ENCODE data around the gene PPFIBP1.

The PPFIBP1 gene

DNA sequence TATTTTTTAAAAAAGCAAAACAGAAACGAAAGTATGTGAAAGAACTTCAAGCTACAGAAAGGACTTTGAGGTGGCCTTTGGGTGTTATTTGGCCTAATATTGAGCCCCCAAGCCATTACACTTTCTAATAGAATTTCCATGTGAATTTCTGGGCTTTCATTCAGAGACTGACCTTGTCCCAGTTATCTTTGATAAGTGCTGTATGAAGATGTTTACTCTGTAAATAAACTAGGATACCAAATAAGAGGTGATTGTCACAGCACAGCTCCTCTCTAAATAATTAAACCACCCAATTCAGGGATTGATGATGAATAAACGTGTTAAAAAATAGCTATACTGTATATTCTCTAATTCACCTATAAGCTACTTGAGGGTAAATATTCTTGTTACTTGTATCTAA, 32.8 kb upstream of the PPFIBP1 start:
- no peak overlapping the region for H3K27ac ChIP-seq
- no peak for TF ChIP-seq ZFX (IDR thresholded peaks at IDR 0.05; ENCODE audit: borderline replicate concordance)
- TF ChIP-seq, protein P1, sequence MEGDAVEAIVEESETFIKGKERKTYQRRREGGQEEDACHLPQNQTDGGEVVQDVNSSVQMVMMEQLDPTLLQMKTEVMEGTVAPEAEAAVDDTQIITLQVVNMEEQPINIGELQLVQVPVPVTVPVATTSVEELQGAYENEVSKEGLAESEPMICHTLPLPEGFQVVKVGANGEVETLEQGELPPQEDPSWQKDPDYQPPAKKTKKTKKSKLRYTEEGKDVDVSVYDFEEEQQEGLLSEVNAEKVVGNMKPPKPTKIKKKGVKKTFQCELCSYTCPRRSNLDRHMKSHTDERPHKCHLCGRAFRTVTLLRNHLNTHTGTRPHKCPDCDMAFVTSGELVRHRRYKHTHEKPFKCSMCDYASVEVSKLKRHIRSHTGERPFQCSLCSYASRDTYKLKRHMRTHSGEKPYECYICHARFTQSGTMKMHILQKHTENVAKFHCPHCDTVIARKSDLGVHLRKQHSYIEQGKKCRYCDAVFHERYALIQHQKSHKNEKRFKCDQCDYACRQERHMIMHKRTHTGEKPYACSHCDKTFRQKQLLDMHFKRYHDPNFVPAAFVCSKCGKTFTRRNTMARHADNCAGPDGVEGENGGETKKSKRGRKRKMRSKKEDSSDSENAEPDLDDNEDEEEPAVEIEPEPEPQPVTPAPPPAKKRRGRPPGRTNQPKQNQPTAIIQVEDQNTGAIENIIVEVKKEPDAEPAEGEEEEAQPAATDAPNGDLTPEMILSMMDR (IDR thresholded peaks at IDR 0.05) = no peak

DNA sequence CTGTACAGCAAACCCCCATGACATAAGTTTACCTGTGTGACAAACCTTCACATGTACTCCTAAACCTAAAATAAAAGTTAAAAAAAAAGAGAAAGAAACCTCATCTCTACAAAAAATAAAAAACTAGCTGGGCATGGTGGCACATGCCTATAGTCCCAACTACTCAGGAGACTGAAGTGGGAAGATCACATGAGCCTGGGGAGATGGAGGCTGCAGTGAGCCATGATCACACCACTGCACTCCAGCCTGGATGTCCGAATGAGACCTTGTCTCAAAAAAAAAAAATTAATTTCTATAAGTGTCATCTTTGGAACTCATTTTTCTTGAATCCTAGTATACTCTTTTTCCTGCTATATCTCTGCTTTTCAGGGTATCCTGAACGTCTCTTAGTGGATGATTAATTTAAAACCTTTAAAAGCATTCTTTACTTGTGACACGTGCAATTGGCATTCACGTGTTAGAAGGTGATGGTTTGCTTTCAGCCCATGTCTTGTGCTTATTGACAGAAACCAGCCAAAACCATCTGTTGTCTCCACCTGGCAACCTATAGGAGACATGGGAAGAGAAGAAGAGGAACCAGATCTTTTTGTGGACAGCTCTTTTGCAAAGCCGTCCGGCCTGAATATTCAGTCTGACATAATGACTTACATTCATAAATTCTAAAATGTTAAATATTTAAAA, 30.6 kb upstream of the PPFIBP1 start:
- TF ChIP-seq ZFX (IDR thresholded peaks at IDR 0.05; ENCODE audit: borderline replicate concordance) = no peak
- TF ChIP-seq, protein P1 (IDR thresholded peaks at IDR 0.05) = no peak
- H3K27ac ChIP-seq = no peak overlapping the region

DNA sequence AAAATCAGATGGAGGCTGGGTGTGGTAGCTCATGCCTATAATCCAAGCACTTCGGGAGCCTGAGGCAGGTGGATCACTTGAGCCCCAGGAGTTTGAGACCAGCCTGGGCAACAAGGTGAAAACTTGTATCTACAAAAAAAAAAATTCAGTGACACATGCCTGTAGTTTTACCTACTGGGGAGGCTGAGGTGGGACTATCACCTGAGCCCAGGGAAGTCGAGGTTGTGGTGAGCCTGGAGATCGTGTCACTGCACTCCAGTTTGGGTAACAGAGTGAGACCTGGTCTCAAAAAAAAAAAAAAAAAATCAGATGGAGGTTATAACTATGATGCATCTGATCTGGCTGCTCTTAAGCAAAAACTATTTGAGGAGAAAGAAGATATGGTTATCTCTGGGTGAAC, 26.6 kb upstream of the PPFIBP1 start:
- TF ChIP-seq, protein P1 (IDR thresholded peaks at IDR 0.05) = no peak
- TF ChIP-seq ZFX (IDR thresholded peaks at IDR 0.05; ENCODE audit: borderline replicate concordance) = no peak
- no peak overlapping the region for H3K27ac ChIP-seq

DNA sequence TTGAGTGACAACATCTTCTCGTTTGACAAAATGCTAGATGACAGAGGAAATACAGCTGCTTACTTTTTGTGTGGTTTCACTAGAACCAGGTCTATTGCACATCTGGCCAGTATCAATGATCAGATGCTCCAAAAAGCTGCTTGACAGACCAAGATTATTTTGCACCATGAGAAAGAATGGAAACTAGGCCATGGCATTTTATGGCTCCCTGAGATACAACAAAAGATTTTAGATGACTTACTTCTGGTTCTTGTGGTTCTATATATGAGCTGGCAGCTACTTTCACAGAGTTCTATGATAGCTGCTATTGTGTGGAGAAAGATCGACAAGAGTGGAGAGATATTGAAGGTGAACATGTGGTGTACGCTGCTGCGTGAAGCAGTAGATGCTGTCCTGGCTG, 25.9 kb upstream of the PPFIBP1 start:
- no peak for TF ChIP-seq ZFX (IDR thresholded peaks at IDR 0.05; ENCODE audit: borderline replicate concordance)
- TF ChIP-seq, protein P1 (IDR thresholded peaks at IDR 0.05) = no peak
- no peak overlapping the region for H3K27ac ChIP-seq

DNA sequence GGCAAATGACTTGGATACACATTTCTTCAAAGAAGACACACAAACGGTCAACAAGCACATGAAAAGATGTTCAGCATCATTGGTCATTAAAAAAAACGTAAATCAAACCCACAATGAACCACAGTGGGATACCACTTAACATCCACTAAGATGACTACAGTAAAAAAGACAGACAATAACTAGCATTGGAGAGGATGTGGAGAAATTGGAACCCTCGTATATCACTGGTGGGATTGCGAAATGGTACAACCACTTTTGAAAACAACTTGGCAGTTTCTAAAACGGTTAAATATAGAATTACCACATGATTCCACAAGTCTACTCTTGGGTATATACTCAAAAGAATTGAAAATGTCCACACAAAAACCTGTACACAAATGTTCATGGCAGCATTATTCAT, 25.2 kb upstream of the PPFIBP1 start:
- TF ChIP-seq, protein P1 (IDR thresholded peaks at IDR 0.05) = no peak
- TF ChIP-seq ZFX (IDR thresholded peaks at IDR 0.05; ENCODE audit: borderline replicate concordance) = no peak
- H3K27ac ChIP-seq = no peak overlapping the region

DNA sequence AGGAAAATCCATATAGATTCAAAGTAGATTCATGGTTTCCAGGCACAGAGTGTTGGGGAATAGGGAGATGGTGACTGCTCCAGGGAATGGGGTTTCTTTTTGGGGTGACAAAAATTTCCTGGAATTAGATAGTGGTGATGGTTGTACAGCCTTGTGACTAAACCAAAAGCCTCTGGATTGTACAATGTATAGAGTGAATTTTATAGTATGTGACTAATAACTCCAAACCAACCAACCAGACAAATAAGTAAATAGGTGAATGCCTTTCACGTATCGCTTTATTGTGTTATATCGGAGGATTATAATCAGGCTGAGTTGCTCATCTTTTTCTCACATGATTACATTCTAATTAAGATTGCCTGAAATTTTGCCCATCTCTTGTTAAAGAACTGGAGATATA, 24.6 kb upstream of the PPFIBP1 start:
- H3K27ac ChIP-seq = no peak overlapping the region
- TF ChIP-seq ZFX (IDR thresholded peaks at IDR 0.05; ENCODE audit: borderline replicate concordance) = no peak
- TF ChIP-seq, protein P1 (IDR thresholded peaks at IDR 0.05) = no peak

DNA sequence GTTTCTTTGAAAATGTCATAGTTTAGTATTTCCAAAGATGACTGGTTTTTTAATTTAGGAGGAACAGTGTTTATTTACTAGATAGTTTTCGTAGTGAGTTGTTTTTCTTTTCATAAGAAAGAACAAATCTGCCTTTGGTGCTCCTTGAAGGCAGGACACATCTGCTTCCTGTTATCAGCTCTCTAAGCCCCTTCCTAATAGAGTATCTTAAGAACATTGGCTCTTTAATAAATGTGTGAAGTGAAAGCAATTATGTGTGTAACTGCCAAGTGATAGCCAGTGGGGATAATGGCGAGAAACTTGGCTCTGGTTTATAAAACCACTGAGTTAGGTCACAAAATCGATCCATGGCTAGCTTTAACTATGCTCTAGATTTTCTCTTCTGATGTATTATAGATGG, 23.5 kb upstream of the PPFIBP1 start:
- no peak overlapping the region for H3K27ac ChIP-seq
- no peak for TF ChIP-seq ZFX (IDR thresholded peaks at IDR 0.05; ENCODE audit: borderline replicate concordance)
- TF ChIP-seq, protein P1 (IDR thresholded peaks at IDR 0.05) = no peak

All from 22Rv1 (cell line).